HEK293T (cell line): ENCODE results near the gene MED10.

ENCODE experiments used
- FOXA1 ChIP-seq: fragments of 450-650 bp; IDR thresholded peaks from 2 replicates; pipeline ENCODE4 v1.6.1; 2016; ENCODE audit warnings: mild to moderate bottlenecking
- SUZ12 ChIP-seq: fragments of 450-650 bp; IDR thresholded peaks from 2 replicates; pipeline ENCODE4 v1.6.1; 2016; ENCODE audit warnings: mild to moderate bottlenecking

DNA sequence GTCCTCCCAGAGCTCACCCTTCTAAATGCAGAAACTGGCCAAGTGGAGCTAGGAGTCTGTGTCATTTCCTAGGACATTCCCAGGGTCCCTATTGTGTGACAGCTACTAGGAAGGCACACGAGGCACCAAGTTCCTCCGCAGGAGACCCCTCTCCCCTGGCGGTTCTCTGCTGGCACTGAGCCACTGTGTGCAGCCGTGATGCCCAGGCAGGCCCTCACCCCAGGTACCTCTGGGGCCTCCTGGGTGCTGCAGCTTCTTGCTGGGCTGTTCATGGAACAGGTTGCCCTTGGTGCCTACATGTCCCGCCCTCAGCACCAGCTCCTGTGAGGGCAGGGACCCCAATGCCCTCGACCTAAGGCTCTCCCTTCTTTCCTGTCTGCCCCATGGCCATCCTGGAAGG, 23.1 kb downstream of the MED10 start:
- TF ChIP-seq SUZ12 = no peak
- no peak for TF ChIP-seq FOXA1
